ENCODE measurements around the gene ITPR2. TPM values are rescaled to one million over a fixed set of nuclear protein-coding genes. Genes with fewer than 3 reads are reported as not detected.
A peak's percentile ranks its signal among the peaks of the same experiment; 100 is the strongest.
"Not testable (repeated sequence)": the region's sequence is repeated elsewhere in the genome, so short reads cannot be mapped to it uniquely, and the experiment has no call there.

ITPR2 gene
- total RNA-seq, 1 experiment from 2014 or later = 19.2 TPM

DNA sequence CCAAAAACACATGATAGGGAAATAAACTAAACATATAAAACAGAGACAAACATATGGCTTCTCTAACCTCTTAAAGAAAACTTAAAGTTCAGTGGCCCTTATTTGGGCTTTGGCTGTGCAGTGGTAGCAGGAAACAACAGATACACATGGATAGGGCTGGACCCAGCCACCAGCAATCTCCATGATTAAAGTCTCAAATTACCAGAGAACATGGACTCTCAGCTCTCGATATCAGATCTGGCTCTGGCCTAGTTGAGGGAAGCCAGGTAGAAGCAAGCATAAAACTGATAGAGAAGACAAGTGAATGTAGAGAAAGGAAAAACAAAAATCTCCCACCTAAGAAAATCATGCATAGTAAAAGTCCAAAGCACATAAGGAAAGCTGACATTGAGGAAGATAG lies 164.8 kb downstream of the ITPR2 start:
- no peak for DNase-seq (ENCODE audit: low read depth)

DNA sequence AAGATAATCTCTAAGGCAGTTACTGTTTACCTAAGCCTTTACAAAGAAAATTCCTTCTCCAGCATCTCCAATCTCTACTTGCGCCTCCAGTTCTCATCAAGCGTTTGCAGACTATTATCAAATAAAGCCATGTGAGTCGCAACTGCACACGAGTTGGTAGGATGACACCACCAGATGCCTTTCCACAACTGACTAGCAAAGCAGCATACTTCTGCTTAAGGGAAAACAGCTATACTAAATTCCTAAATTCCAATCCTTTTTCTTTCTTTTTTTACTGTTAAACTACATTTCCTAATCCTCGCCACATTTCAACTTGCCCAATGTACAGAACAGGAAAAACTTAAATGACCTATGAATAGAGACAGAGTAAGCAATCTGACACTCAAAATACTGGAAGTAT lies 166.7 kb downstream of the ITPR2 start:
- no peak for DNase-seq (ENCODE audit: low read depth)

DNA sequence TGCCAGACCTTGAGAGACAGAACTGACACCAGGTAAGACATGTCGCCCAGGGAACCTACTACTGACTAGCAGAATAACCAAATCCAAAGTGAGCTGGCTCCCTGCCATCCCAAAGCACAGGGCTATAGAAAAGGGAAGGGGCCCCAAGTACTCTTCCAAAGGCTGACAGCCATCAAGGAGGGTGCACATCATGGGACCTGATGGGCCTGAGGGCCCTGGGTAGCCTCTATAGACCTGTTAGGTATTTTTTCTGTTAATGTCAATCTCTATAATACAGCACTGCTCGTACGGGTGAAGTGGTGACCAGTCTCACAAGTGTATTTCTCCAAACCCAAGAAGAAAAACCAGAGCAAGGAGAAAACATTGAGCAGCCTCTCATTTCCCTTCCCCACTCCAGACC lies 171.6 kb downstream of the ITPR2 start:
- no peak for DNase-seq (ENCODE audit: low read depth)

DNA sequence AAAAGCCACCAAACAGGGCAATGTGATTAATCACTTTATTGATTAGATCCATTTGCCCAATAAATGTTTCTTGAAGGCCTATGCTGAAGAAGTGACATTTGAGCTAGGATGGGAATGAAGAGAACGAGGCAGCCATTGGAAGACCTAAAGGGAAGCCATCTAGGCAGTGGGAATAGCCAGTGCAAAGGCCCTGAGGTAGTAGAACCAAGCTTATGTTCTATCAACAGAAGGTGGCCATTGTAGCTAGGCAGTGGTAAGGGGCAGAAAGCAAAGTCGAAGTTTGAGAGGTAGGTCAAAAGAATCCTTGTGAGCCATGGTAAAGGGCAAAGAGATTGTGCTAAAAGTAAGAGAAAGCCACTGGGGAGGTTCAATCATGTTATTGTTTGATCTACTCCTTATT lies 173.1 kb downstream of the ITPR2 start:
- no peak for DNase-seq (ENCODE audit: low read depth)

DNA sequence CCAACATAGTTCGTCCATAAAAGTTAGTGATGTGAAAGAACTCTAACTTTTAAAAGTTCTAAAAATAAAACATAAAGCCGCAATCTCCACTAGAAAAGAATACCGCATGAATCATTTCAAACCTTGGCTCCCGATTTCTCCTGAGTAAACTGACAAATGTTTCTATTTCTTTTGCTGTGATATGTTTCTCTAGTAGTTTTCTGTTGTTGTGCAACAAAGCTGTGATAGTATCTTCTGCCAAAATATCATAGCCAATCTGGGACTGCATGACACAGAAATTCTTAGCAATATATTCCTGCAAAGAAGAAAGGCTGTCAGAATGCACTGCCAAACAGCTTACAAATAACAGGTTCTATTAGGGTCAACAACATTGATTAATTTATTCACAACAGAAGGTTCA lies 174.0 kb downstream of the ITPR2 start:
- DNase-seq (ENCODE audit: low read depth) = no peak

DNA sequence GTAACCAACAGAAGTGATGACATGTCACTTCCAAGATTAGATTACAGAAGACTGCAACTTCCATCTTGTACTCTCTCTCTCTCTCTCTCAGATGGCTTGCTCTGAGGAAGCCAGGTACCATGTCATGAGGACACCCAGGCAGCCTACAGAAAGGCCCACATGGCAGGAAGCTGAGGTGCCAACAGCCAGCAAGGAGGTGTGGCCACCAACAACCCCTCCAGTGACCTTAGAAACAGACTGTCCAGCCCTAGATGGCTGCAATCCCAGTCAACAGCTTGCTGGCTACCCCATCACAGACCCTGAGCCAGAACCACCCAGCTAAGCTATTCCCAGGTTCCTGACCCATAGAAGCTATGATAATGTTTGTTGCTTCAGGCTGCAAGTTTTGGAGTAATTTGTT lies 178.4 kb downstream of the ITPR2 start:
- no peak for DNase-seq (ENCODE audit: low read depth)

DNA sequence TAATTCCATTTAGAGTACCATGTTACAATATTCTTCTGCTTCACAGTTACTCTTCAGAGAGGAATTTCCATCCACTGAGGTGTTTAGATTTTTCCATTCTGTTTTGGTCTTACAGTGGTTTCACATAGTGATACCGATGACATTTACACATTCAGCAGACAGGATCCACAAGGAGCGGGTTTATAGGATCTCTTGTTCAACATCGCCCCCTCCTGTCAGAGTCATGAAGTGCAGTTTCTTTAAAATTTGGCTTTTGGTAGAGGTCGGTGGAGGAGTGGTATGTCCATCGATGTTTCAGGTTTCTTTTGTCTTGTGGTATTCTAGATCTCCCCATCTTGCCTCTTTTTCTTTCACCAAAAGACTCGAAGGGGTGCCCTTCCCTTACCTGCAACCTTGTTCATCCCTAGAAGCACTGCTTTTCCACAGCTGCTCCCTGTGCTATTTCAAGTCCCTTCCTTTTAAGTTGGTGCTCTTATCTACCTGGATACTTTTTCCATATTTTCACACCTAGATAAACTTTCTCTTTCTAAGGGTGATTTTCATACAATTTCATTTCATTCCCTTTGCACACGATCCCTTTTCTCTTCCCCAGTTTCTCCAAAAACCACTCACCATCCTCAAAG lies 181.3 kb downstream of the ITPR2 start:
- DNase-seq (ENCODE audit: low read depth) = peak; percentile 71

DNA sequence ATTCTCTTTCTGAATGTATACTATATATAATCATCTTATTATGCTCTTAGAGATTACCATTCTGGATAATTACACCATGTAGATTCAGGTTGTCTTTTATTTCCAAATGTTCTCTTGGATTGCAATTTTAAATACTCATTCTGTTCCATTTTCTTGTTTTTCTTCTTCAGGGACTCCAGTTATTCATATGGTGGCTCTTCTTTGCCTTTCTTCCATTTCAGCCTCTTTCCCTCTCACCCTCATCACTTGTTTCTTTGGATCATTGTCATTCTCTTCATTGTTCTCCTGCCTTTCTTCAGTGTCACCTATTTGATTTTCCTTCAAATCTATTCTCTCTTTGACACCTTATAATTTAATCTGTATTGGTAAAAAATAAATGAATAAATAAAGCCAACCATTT lies 182.0 kb downstream of the ITPR2 start:
- no peak for DNase-seq (ENCODE audit: low read depth)

DNA sequence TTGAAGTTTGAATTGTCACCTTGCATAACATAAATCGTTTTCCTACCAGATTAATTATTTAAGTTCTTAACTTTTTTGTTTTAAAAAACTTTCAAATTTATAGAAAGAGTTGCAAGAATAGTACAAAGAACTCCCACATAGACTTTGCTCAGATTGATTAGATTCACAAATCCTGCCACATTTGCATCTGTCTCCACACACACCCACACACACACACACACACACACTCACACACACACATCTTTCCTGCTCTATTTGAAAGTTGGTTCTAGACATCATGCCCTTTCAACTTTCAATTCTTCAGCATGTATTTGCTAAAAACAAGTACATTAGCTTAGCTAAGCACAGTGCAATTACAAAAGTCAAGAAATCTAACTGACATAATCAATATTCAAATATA lies 184.0 kb downstream of the ITPR2 start:
- DNase-seq (ENCODE audit: low read depth) = no peak

DNA sequence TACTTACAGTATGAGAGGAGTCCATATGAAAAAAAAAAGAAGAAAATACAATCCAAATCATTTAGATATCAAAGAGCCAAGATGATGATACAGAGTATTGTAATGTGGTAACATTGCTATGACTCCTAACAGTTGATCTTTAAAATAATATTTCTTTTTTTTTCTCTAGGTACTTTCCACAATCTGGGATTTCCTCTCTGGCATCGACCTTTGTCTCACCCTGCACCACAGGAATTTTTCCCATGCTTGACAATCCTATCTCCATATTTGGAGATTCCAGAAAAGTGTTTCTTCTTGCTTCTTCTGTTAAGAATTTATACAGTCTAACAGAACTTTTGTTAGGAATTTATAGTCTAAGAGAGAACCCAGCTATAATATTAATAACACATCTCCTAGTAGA lies 184.4 kb downstream of the ITPR2 start:
- peak; percentile 87 for DNase-seq (ENCODE audit: low read depth)

DNA sequence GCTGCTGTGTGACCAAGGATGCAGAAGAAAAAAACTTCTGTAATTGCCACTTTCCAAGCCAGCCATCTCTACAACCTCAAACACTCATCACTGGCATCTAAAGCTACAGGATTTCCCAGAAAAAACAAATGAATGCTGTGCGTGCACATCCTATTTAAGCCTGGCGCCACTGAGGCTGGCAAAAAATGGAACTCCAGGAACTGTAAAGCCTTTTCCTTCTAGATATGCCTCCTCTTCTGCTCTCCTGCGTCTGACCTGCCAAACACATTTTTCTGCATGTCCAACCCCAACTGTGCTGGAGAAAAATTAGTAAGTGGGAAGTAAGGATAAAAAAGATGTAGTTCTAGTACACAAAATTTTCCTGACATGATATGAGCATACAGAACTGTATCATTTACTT lies 184.9 kb downstream of the ITPR2 start:
- DNase-seq (ENCODE audit: low read depth) = no peak

DNA sequence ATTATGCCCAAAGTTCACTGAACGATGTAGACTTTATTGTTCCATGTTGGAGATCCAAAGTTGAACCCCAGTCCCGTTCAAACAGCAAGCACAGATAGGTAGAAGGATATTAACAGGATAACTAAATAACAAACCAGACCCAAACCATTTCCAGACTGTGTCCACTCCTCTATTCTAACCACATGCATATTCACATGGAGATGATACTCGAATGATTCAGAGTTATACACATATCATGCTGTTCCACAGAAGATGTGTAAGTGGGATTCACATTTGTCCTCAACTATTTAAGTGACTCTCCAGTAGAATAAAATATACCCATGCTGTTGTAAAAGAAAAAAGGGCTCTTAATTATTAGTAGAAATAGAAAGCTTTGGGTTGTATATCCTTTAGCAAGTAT lies 185.9 kb downstream of the ITPR2 start:
- DNase-seq (ENCODE audit: low read depth) = no peak

DNA sequence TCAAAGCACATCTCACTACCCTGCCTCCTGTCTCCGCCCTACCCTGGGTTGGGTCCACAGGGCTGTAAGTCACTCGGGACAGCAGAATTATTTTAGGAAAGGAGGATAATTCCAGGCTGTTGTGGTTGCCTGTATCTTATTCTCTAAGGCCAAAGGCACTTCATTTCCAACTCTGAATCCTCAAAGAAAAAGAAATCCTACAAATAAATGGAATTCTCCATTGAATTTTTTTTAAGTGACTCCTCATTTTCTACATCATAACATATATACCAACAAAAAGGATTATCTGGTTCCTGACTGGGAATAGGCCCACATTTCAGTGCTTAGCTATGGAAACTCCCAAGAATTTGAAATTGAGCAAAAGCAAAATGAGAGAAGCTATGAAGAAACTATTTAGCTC lies 186.4 kb downstream of the ITPR2 start:
- no peak for DNase-seq (ENCODE audit: low read depth)

DNA sequence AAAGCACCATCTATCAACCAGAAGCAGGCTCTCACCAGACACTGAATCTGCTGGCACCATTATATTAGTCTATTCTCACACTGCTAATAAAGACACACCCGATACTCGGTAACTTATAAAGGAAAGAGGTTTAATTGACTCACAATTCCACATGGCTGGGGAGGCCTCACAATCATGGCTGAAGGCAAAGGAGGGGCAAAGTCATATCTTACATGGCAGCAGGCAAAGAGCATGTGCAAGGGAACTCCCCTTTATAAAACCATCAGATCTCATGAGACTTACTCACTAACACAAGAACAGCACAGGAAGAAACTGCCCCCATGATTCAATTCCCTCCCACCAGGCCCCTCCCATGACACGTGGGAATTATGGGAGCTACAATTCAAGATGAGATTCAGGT lies 188.6 kb downstream of the ITPR2 start:
- DNase-seq (ENCODE audit: low read depth) = not testable (repeated sequence)

DNA sequence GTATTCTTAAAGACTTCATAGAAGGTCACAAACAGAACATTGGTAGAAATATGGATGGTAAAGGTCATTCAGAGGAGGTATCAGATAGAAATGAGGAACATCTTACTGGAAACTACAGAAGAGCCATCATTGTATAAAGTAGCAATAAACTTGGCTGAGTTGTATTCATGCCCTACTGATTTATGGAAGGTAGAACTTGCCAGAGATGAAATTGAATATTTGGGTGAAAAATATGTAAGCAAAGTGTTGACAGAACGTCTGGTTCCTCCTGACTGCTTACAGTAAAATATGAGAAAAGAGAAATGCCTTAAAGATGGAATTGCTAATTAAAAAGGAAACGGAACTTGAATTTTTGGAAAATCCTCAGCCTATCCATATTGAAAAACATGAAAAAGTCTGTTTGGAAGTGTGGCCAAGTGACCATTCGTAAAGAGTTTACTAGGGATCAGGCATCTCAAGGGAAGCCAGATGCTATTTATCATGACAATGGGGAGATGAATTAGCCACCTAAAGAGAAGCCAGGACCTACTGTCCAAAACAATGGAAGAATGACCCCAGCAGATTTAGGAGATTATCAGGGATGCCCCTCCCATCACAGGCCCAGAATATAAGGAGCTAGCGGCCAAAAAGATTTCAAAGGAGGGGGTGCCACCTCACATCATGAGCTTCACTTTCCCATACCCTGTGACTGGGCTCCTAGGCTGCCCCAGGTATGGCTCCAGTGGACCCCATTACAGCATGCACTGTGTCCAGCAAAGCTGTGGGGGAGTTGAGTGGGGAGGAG lies 189.3 kb downstream of the ITPR2 start:
- no peak for DNase-seq (ENCODE audit: low read depth)

DNA sequence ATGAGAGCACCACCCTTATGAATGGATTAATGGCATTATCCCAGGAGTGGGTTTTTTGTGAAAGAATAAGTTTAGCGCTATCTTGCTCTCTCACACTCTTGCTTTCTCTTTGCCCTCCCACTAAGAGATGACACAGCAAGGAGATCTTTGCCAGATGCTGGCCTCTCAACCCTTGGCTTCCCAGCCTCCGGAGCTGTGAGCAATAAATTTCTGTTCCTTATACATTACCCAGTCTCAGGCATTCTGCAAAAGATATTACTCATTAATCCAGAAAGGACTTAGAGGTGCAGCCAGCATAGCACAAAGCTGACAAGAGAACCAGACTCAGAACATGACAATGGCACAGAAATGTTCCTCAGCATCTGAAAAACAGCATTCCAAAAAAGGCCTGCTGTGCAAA lies 190.6 kb downstream of the ITPR2 start:
- peak; percentile 53 for DNase-seq (ENCODE audit: low read depth)

DNA sequence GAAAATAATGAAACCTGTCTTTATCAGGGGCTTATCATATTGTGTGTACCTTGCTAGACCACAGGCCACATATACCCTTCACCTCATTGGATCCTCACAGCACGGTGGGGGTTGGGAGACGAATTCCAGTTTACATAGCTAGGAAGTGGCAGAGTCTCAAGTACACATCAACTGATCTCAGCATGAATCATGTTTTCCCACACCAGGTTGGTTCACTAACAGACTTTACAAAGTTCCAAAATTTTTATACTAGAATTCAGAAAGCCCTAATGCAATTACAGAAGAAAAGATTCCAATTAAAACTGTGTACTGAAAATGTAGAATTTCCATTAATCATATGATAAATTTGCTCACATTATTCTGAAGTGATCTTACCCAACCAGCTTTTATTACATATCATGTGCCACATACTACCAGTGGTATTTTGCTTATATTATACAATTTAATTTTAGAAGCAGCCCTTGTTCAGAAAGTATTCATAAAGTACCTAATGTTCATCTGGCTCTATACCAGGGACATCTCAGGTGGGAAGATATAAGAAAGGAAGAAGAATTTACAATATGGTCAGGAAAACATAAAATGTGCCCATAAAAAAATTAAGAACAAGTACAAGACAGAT lies 196.2 kb downstream of the ITPR2 start:
- peak; percentile 90 for DNase-seq (ENCODE audit: low read depth)

DNA sequence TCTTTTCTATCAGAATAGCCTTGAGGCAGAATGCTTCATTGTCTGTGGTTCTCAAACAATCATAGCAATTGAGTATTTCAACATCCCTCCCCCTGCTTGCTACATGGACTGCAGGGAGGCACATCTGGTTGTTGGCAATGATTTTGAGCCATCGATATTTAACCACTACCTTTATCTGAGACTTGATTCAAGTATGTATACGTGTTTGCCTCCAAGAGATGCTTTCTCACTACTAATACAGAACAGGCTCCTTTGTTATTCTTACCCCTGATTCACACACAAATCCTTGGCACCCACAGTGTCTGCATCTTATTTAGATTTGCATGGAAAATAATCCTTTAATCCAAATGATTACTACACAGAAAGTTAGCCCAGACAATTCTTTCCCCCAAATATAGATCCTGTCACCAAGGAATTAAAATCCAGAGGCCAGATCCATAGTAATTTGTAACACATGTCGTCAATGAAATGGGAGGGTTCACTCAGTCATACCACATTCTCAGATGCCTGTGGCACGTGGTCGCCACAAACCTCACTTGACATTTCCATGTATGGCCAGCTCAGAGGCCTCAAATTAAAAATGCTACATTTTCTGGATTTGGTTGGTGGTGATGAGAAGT lies 199.3 kb downstream of the ITPR2 start:
- peak; percentile 76 for DNase-seq (ENCODE audit: low read depth)

DNA sequence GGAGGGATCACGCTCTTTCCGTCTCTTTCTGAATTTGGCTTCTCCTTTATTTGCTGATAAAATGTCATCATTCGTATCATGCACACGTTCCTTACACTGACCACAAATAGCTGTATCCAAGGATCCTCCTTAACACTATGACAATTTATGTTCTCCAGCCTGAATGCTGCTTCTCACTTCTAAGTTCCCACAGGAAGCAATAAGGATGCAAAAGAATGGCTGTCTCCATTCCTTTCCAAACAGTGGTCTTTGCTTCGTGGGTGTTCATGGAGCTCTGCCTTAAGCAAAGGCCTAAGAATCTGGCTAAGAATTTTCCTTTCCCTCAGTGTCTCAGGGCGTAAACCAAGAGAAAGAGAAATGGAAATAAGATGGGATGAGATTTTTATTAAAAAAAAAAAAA lies 200.2 kb downstream of the ITPR2 start:
- no peak for DNase-seq (ENCODE audit: low read depth)

DNA sequence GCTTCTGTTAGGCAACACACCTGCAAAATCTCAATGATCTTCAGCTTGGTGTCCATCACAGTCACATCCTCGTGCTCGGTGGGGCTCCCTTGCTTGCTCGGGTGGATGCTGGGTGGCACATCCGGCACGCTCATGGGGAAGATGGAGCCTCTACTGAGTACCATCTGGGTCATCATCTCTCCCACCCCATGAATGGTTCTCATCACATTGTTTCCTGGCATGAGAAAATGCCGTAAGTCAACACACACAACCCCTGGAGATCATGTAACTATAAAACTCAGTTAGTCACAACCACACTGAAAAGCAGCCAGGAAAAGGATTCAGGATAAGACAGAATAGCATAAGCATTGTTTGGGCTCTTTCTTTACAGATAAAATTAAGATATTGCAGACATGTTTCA lies 201.1 kb downstream of the ITPR2 start:
- DNase-seq (ENCODE audit: low read depth) = peak; percentile 90

DNA sequence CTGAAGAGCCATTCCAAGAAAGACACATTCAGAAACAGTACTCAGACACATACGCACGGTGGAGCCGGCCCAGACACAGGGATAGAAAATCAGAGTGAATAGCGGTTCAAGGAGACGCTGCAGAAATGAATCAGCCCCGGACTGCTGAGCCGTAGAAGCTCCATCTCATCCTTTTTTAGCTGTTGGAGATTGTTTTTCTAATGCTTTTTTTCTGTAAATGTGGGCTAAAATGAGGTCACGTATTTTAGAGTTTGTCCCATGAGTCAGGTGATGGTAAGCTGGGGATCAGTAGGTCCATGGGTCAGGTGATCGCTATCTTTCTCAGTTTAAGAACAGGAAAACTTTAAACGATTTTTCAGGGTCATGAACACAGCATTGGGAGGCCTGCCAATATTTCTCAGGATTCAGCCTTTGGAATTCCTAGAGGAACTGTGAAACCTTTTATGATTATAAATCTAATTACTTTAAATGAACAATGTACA lies 202.4 kb downstream of the ITPR2 start:
- peak; percentile 91 for DNase-seq (ENCODE audit: low read depth)

DNA sequence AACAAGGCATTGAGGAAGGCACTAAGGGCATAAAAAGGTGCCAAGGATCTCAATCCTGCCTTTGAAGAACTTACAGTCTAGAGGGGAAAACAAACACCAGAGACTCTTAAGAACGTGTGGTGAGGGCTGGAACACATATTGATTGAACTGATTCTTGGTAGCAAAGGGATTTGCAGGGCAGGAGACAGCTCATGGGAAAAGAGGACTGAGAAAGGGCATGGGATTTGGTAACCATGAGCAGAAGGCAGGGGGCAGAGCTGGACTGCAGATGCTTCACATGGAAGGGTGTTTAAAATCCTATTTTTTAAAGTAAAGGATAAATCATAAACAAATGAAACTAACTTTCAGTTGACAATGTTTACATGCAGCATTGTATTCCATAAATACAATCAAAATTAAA lies 203.1 kb downstream of the ITPR2 start:
- peak; percentile 59 for DNase-seq (ENCODE audit: low read depth)

DNA sequence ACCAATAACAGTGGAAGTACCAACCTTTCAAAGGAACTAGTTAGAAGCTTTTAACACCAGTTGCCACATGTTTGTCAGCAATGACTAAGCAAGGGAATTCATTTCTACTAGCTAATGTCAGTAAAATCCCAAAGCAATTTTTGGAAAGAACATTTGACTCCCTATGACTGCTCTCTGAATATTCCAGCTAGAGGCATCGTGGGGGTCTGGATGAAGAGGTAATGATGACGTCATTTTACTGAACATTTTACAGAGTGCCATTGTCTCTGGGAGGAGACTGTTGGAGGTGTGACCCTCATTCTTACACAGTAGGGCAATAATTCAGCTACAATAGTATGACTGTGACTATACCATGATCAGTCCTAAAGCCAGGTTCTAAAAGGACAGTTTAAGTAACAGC lies 204.8 kb downstream of the ITPR2 start:
- peak; percentile 39 for DNase-seq (ENCODE audit: low read depth)

Data from Daoy (cell line).